SJCRH30 (cell line): ENCODE data around the gene DDIT3. TPM values are rescaled to one million over a fixed set of nuclear protein-coding genes. Genes with fewer than 3 reads are reported as not detected.
"Not testable (repeated sequence)": the region's sequence is repeated elsewhere in the genome, so short reads cannot be mapped to it uniquely, and the experiment has no call there.

Source experiments
- DNase-seq, 2 experiments: peaks; one replicate each; pipeline ENCODE4 v3.0.0-alpha.2; 2015 to 2020
- H3K27ac ChIP-seq: fragments of 250-450 bp; sonication (Bioruptor Pico); 2 replicates; pipeline ENCODE4 v1.5.1; 2020; ENCODE audit warnings: mild to moderate bottlenecking, moderate library complexity
- H3K27me3 ChIP-seq: fragments of 250-450 bp; sonication (Bioruptor Pico); 2 replicates; pipeline ENCODE4 v1.5.1; 2020; ENCODE audit warnings: mild to moderate bottlenecking, moderate library complexity
- H3K36me3 ChIP-seq: fragments of 250-450 bp; sonication (Bioruptor Pico); 2 replicates; pipeline ENCODE4 v1.5.1; 2020; ENCODE audit warnings: mild to moderate bottlenecking, moderate library complexity
- H3K4me1 ChIP-seq: fragments of 250-450 bp; sonication (Bioruptor Pico); 2 replicates; pipeline ENCODE4 v1.5.1; 2020; ENCODE audit warnings: mild to moderate bottlenecking, moderate library complexity
- H3K4me3 ChIP-seq: fragments of 250-450 bp; sonication (Bioruptor Pico); 2 replicates; pipeline ENCODE4 v1.5.1; 2020; ENCODE audit warnings: mild to moderate bottlenecking, moderate library complexity
- H3K9me3 ChIP-seq: fragments of 250-450 bp; sonication (Bioruptor Pico); replicated peaks from 2 replicates; pipeline ENCODE4 v1.5.1; 2020; ENCODE audit warnings: mild to moderate bottlenecking, moderate library complexity
- total RNA-seq: library from RNA; depleted of rRNA; stranded (reverse); fragments of >200 nt; shearing (Covaris generic); gene quantifications from 2 replicates; pipeline ENCODE4 v1.2.3, GENCODE V29; 2014; rRNA removed

Gene DDIT3, protein sequence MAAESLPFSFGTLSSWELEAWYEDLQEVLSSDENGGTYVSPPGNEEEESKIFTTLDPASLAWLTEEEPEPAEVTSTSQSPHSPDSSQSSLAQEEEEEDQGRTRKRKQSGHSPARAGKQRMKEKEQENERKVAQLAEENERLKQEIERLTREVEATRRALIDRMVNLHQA
- total RNA-seq = 68.0 and 91.1 TPM in 2 replicates

- Histone ChIP-seq H3K9me3 (no peaks in the 10 kb centered on the region), H3K4me1 (peaks cover 43% of the 10 kb centered on the region), H3K4me3 (peak within 1 kb of the TSS; percentile 74), H3K27me3 (no peaks in the 10 kb centered on the region), H3K27ac (peak within 1 kb of the TSS; percentile 79), H3K36me3 (peaks cover 46% of the 10 kb centered on the region)
- peak; percentile 100 for DNase-seq
Measured at GRCh38 chr12:57520053-57520818, at the start of gene DDIT3. Gene DDIT3, minus strand, starts transcription at chr12:57520514. Its CDS starts 3,108 bp downstream, at chr12:57517406.

- peaks cover 30% of the 10 kb centered on the region for H3K27me3 ChIP-seq
Measured at GRCh38 chr12:57569858-57570257, 49.5 kb upstream of the DDIT3 start.

GRCh38 chr12:57568838-57569237 lies 48.5 kb upstream of the DDIT3 start:
- no peak for DNase-seq
- Histone ChIP-seq H3K36me3 (no peaks in the 10 kb centered on the region), H3K27ac (no peak overlapping the region), H3K27me3 (peaks cover 36% of the 10 kb centered on the region), H3K4me3 (no peak overlapping the region), H3K4me1 (no peaks in the 10 kb centered on the region), H3K9me3 (no peaks in the 10 kb centered on the region)

More at GRCh38 chr12:57569858-57570257, 49.5 kb upstream of the DDIT3 start:
- no peaks in the 10 kb centered on the region for H3K36me3 ChIP-seq
- no peak overlapping the region for H3K4me3 ChIP-seq
- DNase-seq = no peak
- no peaks in the 10 kb centered on the region for H3K9me3 ChIP-seq
- H3K4me1 ChIP-seq = no peaks in the 10 kb centered on the region
- H3K27ac ChIP-seq = no peak overlapping the region

DNA sequence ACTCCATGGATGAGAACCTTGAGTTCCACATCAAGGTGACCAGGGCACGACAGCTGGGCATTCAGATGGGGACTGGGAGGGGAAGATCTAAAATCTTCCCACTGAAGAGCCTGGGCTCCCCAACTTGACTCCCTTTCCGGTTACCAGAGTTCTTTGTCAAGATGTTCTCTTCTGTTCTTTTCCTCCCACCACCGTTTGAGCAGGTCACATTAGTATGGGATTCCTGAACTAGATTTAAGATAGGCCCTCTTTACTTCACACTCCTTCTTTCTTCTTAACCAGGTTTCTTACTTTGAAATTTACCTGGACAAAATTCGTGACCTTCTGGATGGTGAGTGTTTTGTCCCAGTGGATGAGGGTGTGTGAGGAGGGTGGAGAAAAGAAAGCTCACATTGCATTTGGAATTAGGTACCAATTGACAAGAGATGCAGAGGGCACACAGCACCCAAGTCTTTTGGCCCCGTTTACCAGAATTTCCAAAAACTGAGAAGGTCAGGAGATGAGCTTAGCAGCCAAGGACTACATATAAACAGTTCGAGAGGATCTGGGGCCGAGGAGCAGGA lies 43.9 kb upstream of the DDIT3 start:
- peaks cover 36% of the 10 kb centered on the region; the same call in 1 of the 2 replicates for H3K27me3 ChIP-seq
- no peak overlapping the region for H3K4me3 ChIP-seq
- no peak for DNase-seq
- no peak overlapping the region for H3K27ac ChIP-seq
- no peaks in the 10 kb centered on the region for H3K9me3 ChIP-seq
- H3K36me3 ChIP-seq = no peaks in the 10 kb centered on the region
- peaks cover 5% of the 10 kb centered on the region; the same call in 1 of the 2 replicates for H3K4me1 ChIP-seq

DNA sequence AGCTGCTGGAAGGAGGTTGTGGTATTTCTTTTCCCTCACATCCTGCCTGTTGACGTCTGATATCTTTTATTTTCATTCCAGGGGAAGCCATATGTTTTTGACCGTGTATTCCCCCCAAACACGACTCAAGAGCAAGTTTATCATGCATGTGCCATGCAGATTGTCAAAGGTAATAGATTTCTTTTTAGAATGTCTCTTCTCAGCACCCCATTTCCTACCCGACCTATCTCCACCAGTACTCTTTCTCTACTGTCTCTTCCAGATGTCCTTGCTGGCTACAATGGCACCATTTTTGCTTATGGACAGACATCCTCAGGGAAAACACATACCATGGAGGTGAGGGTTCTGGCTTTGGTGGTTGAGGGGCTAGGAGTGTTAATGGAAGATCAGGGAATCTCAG lies 43.0 kb upstream of the DDIT3 start:
- no peaks in the 10 kb centered on the region for H3K9me3 ChIP-seq
- H3K4me3 ChIP-seq = no peak overlapping the region
- no peaks in the 10 kb centered on the region for H3K36me3 ChIP-seq
- H3K4me1 ChIP-seq = peaks cover 5% of the 10 kb centered on the region; the same call in 1 of the 2 replicates
- H3K27ac ChIP-seq = no peak overlapping the region
- H3K27me3 ChIP-seq = peaks cover 30% of the 10 kb centered on the region; the same call in 1 of the 2 replicates
- DNase-seq = no peak

- not testable (repeated sequence) for H3K4me3 ChIP-seq, H3K27ac ChIP-seq, H3K4me1 ChIP-seq, H3K9me3 ChIP-seq, H3K36me3 ChIP-seq
- peak; percentile 69 to 72 for DNase-seq
- H3K27me3 ChIP-seq = peaks cover 24% of the 10 kb centered on the region; the same call in 1 of the 2 replicates
Measured at GRCh38 chr12:57561117-57561516, 40.8 kb upstream of the DDIT3 start.

- peaks cover 24% of the 10 kb centered on the region; the same call in 1 of the 2 replicates for H3K27me3 ChIP-seq
- no peak overlapping the region for H3K4me3 ChIP-seq
- no peak for DNase-seq
- no peaks in the 10 kb centered on the region for H3K9me3 ChIP-seq
- H3K27ac ChIP-seq = no peak overlapping the region
- peaks cover 5% of the 10 kb centered on the region; the same call in 1 of the 2 replicates for H3K4me1 ChIP-seq
- H3K36me3 ChIP-seq = no peaks in the 10 kb centered on the region
Measured at GRCh38 chr12:57560516-57560915, 40.2 kb upstream of the DDIT3 start.

DNA sequence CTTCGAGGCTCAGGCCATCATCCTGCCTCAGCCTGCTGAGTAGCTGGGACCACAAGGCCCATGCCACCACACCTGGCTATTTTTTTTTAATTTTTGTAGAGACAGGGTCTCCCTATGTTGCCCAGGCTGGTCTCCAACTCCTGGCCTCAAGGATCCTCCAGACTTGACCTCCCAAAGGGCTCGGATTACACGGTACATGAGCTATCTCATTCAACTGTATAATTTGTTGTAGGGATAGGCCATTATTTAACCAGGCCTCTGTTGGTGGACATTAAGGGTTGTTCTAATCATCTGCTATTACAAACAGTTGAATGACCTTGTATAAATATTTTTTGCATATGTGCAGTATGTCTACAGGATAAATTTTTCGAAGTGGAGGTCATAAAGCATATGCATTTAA lies 38.5 kb upstream of the DDIT3 start:
- Histone ChIP-seq H3K27me3 (peaks cover 20% of the 10 kb centered on the region), H3K9me3 (no peaks in the 10 kb centered on the region), H3K27ac (no peak overlapping the region), H3K4me3 (no peak overlapping the region), H3K36me3 (no peaks in the 10 kb centered on the region), H3K4me1 (peaks cover 5% of the 10 kb centered on the region; the same call in 1 of the 2 replicates)
- DNase-seq = no peak

- H3K4me3 ChIP-seq = no peak overlapping the region
- no peak overlapping the region for H3K27ac ChIP-seq
- no peaks in the 10 kb centered on the region for H3K9me3 ChIP-seq
- DNase-seq = no peak
- no peaks in the 10 kb centered on the region for H3K36me3 ChIP-seq
- H3K4me1 ChIP-seq = no peaks in the 10 kb centered on the region
- H3K27me3 ChIP-seq = peaks cover 34% of the 10 kb centered on the region
Measured at GRCh38 chr12:57554897-57555296, 34.6 kb upstream of the DDIT3 start.

GRCh38 chr12:57554453-57554852 lies 34.1 kb upstream of the DDIT3 start:
- DNase-seq = no peak
- H3K4me1 ChIP-seq = no peaks in the 10 kb centered on the region
- H3K9me3 ChIP-seq = no peaks in the 10 kb centered on the region
- H3K27me3 ChIP-seq = peaks cover 34% of the 10 kb centered on the region
- H3K4me3 ChIP-seq = no peak overlapping the region
- no peaks in the 10 kb centered on the region for H3K36me3 ChIP-seq
- no peak overlapping the region for H3K27ac ChIP-seq

- no peak overlapping the region for H3K4me3 ChIP-seq
- no peaks in the 10 kb centered on the region for H3K4me1 ChIP-seq
- no peak overlapping the region for H3K27ac ChIP-seq
- no peaks in the 10 kb centered on the region for H3K9me3 ChIP-seq
- DNase-seq = no peak
- H3K27me3 ChIP-seq = peaks cover 34% of the 10 kb centered on the region
- H3K36me3 ChIP-seq = no peaks in the 10 kb centered on the region
Measured at GRCh38 chr12:57553343-57554202, 33.3 kb upstream of the DDIT3 start.

GRCh38 chr12:57552835-57553313 lies 32.6 kb upstream of the DDIT3 start:
- Histone ChIP-seq H3K4me3 (no peak overlapping the region), H3K36me3 (no peaks in the 10 kb centered on the region), H3K4me1 (no peaks in the 10 kb centered on the region), H3K9me3 (no peaks in the 10 kb centered on the region), H3K27me3 (peaks cover 34% of the 10 kb centered on the region), H3K27ac (no peak overlapping the region)
- no peak for DNase-seq

DNA sequence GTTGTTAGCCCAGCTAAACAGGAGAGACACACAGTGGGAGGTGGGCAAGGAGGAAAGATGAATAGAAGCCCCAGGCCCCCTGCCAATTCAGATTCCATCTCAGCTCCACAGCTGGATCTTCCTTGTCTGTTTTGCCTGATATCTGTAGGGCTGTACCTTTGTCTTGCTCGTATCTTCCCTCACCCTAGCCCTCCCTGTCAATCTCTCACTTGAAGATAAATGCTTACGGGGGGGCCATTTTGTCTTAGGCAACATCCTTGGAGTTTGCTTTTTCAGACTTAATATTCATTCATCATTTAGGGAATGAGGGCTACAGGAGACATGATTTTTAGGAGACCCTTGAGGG lies 32.0 kb upstream of the DDIT3 start:
- Histone ChIP-seq H3K36me3 (no peaks in the 10 kb centered on the region), H3K4me3 (no peak overlapping the region), H3K27me3 (peaks cover 34% of the 10 kb centered on the region), H3K4me1 (no peaks in the 10 kb centered on the region), H3K27ac (no peak overlapping the region), H3K9me3 (no peaks in the 10 kb centered on the region)
- no peak for DNase-seq

DNA sequence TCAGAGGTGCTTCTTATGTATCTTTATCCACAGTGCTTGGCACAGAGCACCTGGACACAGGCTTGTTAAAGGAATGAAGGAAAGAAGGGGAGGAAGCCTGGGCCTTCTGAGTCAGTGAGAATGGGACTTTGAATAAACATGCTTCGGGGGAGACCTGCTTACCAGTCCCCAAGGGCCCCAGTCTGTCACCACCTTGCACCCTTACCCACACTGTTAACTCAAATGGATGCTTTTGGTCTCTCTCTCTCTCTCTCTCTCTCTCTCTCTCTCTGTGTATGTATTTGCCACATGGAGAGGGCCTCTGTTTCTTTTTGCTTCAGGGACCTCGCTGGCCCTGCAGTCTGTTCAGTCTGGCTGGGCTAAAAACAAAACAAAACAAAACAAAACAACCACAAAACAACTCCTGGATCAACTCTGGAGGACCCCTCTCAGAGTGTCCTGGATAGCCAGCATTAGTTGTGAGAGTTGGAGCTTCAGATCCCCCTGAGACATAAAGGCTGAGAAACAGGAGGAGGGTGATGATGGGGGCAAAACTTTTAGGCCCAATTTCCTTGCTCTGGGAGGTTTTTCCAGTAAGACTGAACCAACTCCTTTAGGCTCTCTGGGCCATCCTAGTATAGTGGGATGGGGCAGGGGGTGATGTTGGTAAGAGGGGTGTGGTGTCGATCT lies 31.5 kb upstream of the DDIT3 start:
- Histone ChIP-seq H3K4me3 (no peak overlapping the region), H3K27ac (no peak overlapping the region), H3K36me3 (no peaks in the 10 kb centered on the region), H3K27me3 (peaks cover 34% of the 10 kb centered on the region), H3K4me1 (no peaks in the 10 kb centered on the region), H3K9me3 (no peaks in the 10 kb centered on the region)
- DNase-seq = no peak
